AG04450 (cell line): ENCODE measurements around the gene PSMD11. TPM values are rescaled to one million over a fixed set of nuclear protein-coding genes. Genes with fewer than 3 reads are reported as not detected.

Source experiments
- CTCF ChIA-PET: fragments of 300-600, 350-600 bp; formaldehyde crosslinking; extraction: SDS; loops from one replicate; lab custom pipeline; 2022; ENCODE audit warnings: antibody characterized with exemption, inconsistent platforms; lab: Charles Lee
- POLR2A ChIA-PET: fragments of 350-600 bp; formaldehyde crosslinking; extraction: SDS; loops from one replicate; lab custom pipeline; 2021; ENCODE audit warnings: antibody characterized with exemption, inconsistent platforms; lab: Yijun Ruan, JAX
- DNase-seq: peaks from one replicate; pipeline ENCODE4 v3.0.0-alpha.2; 2011; ENCODE audit warnings: low read depth, low spot score
- H3K27ac ChIP-seq: one replicate; pipeline ENCODE4 v1.5.1; 2012; ENCODE audit warnings: low read depth, low read length, control low read depth
- H3K27me3 ChIP-seq: one replicate; pipeline ENCODE4 v1.6.0; 2012; ENCODE audit warnings: low read length; ENCODE audit not compliant: control insufficient read depth, insufficient read depth
- H3K4me3 ChIP-seq: 2 replicates; pipeline ENCODE4 v1.5.1; 2011; ENCODE audit warnings: mild to moderate bottlenecking, low read depth, low read length, control low read depth
- H3K9me3 ChIP-seq: 2 replicates; pipeline ENCODE4 v1.5.1; 2012; ENCODE audit warnings: low read length; ENCODE audit not compliant: control insufficient read depth, insufficient read depth
- CTCF ChIP-seq: IDR thresholded peaks from 2 replicates; pipeline ENCODE4 v1.5.1; 2011; ENCODE audit warnings: low read depth, low read length, control low read depth, inconsistent platforms
- polyA plus RNA-seq: library from polyadenylated mRNA; depleted of rRNA; stranded (reverse); fragments of >200 nt; gene quantifications from 2 replicates; pipeline ENCODE4 v1.2.3, GENCODE V29; 2011

PSMD11 gene
- polyA plus RNA-seq, 1 experiment, result 99.0 TPM

- ChIA-PET CTCF (no interaction called here), POLR2A (no interaction called here)
- Histone ChIP-seq H3K27ac (no peak overlapping the region), H3K27me3 (peaks cover 26% of the 10 kb centered on the region), H3K4me3 (no peak overlapping the region), H3K9me3 (no peaks in the 10 kb centered on the region; the same call in 1 of the 2 replicates)
- TF ChIP-seq CTCF, result no peak
- no peak for DNase-seq
Measured at GRCh38 chr17:32515677-32516383, 71.5 kb downstream of the PSMD11 start.

GRCh38 chr17:32516450-32516849 is 72.1 kb downstream of the PSMD11 start:
- no peaks in the 10 kb centered on the region; the same call in 1 of the 2 replicates for H3K9me3 ChIP-seq
- DNase-seq, result no peak
- no peak for TF ChIP-seq CTCF
- CTCF ChIA-PET, result no interaction called here
- H3K27ac ChIP-seq, result no peak overlapping the region
- peaks cover 26% of the 10 kb centered on the region for H3K27me3 ChIP-seq
- POLR2A ChIA-PET, result no interaction called here
- H3K4me3 ChIP-seq, result no peak overlapping the region

GRCh38 chr17:32516940-32517701 is 72.8 kb downstream of the PSMD11 start:
- peaks cover 26% of the 10 kb centered on the region for H3K27me3 ChIP-seq
- no peaks in the 10 kb centered on the region; the same call in 1 of the 2 replicates for H3K9me3 ChIP-seq
- CTCF ChIA-PET, result no interaction called here
- H3K27ac ChIP-seq, result no peak overlapping the region
- H3K4me3 ChIP-seq, result no peak overlapping the region
- POLR2A ChIA-PET, result interaction anchor here (0.6 kb wide), 1 partner anchor 66 kb away, joined by 3 read pairs; no protein-coding TSS in a partner anchor
- no peak for TF ChIP-seq CTCF
- DNase-seq, result no peak

- H3K27ac ChIP-seq, result no peak overlapping the region
- H3K9me3 ChIP-seq, result no peaks in the 10 kb centered on the region; the same call in 1 of the 2 replicates
- peaks cover 25% of the 10 kb centered on the region for H3K27me3 ChIP-seq
- TF ChIP-seq CTCF, result no peak
- ChIA-PET POLR2A (interaction anchor here (0.6 kb wide), 1 partner anchor 67 kb away, joined by 3 read pairs; no protein-coding TSS in a partner anchor), CTCF (no interaction called here)
- no peak for DNase-seq
- no peak overlapping the region for H3K4me3 ChIP-seq
Measured at GRCh38 chr17:32517982-32518381, 73.7 kb downstream of the PSMD11 start.
